ENCODE data around the gene PTGES. TPM values are rescaled to one million over a fixed set of nuclear protein-coding genes. Genes with fewer than 3 reads are reported as not detected.
"Not testable (repeated sequence)": the region's sequence is repeated elsewhere in the genome, so short reads cannot be mapped to it uniquely, and the experiment has no call there.

Gene PTGES
- total and polyA plus RNA-seq, 2 donors (not counting 1 experiment from before 2014, with no cell fraction given) = 9.6 to 13.3 TPM

DNA sequence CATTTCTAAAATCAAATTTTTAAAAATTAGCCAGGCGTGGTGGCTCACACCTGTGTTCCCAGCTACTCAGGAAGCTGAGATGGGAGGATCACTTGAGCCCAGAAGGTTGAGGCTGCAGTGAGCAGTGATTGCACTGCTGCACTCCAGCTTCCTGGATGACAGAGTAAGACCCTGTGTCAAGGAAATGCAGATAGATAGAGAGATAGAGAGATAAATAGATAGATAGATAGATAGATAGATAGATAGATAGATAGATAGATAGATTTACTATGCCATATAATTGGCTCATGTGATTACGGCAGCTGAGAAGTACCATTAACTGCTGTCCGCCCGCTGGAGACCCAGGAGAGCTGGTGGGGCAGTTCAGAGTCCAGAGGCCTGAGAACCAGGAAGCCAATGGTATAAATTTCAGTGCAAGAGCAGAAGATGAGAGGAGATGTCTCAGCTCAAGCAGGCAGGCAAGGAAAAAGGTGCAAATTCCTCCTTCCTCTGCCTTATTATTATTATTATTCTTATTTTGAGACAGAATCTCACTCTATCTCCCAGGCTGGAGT is 13.0 kb upstream of the PTGES start:
- Histone ChIP-seq H3K9me3 (ENCODE audit: control insufficient read depth, insufficient read depth, low read depth, low read length) (no peaks in the 10 kb centered on the region), H3K27ac (ENCODE audit: insufficient read depth, low read length) (no peak overlapping the region), H2AFZ (ENCODE audit: low read length) (no peak overlapping the region), H4K20me1 (ENCODE audit: control insufficient read depth, extremely low read depth, insufficient read depth, low read length) (no peaks in the 10 kb centered on the region), H3K79me2 (ENCODE audit: control insufficient read depth, insufficient read depth, low read length) (no peaks in the 10 kb centered on the region), H3K4me2 (ENCODE audit: extremely low read depth, insufficient read depth, low read length) (no peak overlapping the region), H3K36me3 (ENCODE audit: control insufficient read depth, insufficient read depth, low read length) (no peaks in the 10 kb centered on the region), H3K9ac (ENCODE audit: insufficient read depth, low read length) (no peak overlapping the region), H3K27me3 (ENCODE audit: control insufficient read depth, insufficient read depth, low read length) (no peaks in the 10 kb centered on the region), H3K4me3 (replicated peaks in 1 of 4; ENCODE audit: control extremely low read depth in 1 of 4, insufficient read depth in 1 of 4, low read depth in 3 of 4, low read length in 4 of 4) (no peak overlapping the region), H3K4me1 (ENCODE audit: control insufficient read depth, extremely low read depth, insufficient read depth, low read length) (peaks cover 16% of the 10 kb centered on the region)
- TF ChIP-seq, protein P1, sequence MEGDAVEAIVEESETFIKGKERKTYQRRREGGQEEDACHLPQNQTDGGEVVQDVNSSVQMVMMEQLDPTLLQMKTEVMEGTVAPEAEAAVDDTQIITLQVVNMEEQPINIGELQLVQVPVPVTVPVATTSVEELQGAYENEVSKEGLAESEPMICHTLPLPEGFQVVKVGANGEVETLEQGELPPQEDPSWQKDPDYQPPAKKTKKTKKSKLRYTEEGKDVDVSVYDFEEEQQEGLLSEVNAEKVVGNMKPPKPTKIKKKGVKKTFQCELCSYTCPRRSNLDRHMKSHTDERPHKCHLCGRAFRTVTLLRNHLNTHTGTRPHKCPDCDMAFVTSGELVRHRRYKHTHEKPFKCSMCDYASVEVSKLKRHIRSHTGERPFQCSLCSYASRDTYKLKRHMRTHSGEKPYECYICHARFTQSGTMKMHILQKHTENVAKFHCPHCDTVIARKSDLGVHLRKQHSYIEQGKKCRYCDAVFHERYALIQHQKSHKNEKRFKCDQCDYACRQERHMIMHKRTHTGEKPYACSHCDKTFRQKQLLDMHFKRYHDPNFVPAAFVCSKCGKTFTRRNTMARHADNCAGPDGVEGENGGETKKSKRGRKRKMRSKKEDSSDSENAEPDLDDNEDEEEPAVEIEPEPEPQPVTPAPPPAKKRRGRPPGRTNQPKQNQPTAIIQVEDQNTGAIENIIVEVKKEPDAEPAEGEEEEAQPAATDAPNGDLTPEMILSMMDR (conservative IDR thresholded peaks at IDR 0.05 in 1 of 2, IDR thresholded peaks at IDR 0.05 in 1 of 2; ENCODE audit: low read depth in 1 of 2, low read length in 2 of 2) = no peak
- no peak for TF ChIP-seq EZH2 (IDR thresholded peaks at IDR 0.05; ENCODE audit: low read length, missing control alignments)
- no peak for DNase-seq (ENCODE audit: low read depth in 2 of 2)

- Histone ChIP-seq H3K4me1 (ENCODE audit: control insufficient read depth, extremely low read depth, insufficient read depth, low read length) (peaks cover 16% of the 10 kb centered on the region), H3K9me3 (ENCODE audit: control insufficient read depth, insufficient read depth, low read depth, low read length) (no peaks in the 10 kb centered on the region), H3K4me2 (ENCODE audit: extremely low read depth, insufficient read depth, low read length) (peak overlapping the region; percentile 7), H3K4me3 (replicated peaks in 1 of 4; ENCODE audit: control extremely low read depth in 1 of 4, insufficient read depth in 1 of 4, low read depth in 3 of 4, low read length in 4 of 4) (no peak overlapping the region), H3K79me2 (ENCODE audit: control insufficient read depth, insufficient read depth, low read length) (no peaks in the 10 kb centered on the region), H3K27ac (ENCODE audit: insufficient read depth, low read length) (peak overlapping the region; percentile 80), H3K9ac (ENCODE audit: insufficient read depth, low read length) (peak overlapping the region; percentile 20), H2AFZ (ENCODE audit: low read length) (no peak overlapping the region), H3K36me3 (ENCODE audit: control insufficient read depth, insufficient read depth, low read length) (no peaks in the 10 kb centered on the region), H3K27me3 (ENCODE audit: control insufficient read depth, insufficient read depth, low read length) (no peaks in the 10 kb centered on the region), H4K20me1 (ENCODE audit: control insufficient read depth, extremely low read depth, insufficient read depth, low read length) (no peaks in the 10 kb centered on the region)
- TF ChIP-seq EZH2 (IDR thresholded peaks at IDR 0.05; ENCODE audit: low read length, missing control alignments) = no peak
- TF ChIP-seq, protein P1 (conservative IDR thresholded peaks at IDR 0.05 in 1 of 2, IDR thresholded peaks at IDR 0.05 in 1 of 2; ENCODE audit: low read depth in 1 of 2, low read length in 2 of 2) = no peak
- peak; percentile 59 to 96 for DNase-seq (ENCODE audit: low read depth in 2 of 2)
These were observed 10.4 kb upstream of the PTGES start for GRCh38 chr9:129762985-129763926.

DNA sequence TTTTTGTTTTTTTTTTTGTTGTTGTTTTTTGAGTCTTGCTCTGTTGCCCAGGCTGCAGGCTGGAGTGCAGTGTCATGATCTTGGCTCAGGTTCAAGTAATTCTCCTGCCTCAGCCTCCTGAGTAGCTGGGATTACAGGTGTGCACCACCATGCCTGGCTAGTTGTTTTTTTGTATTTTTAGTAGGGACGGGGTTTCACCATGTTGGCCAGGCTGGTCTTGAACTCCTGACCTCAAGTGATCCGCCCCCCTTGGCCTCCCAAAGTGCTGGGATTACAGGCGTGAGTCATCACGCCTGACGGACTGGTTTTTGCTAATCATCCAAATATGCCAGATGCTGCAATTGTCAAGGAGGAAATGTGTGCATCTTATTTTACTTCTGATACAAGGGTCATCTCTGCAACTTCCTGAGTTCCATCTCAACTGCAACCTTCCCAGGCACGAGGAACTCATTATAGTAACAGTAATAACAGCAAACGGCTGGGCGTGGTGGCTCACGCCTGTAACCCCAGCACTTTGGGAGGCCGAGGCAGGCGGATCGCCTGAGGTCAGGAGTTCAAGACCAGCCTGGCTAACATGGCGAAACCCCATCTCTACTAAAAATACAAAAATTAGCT is 9.6 kb upstream of the PTGES start:
- peak; percentile 81 to 97 for DNase-seq (ENCODE audit: low read depth in 2 of 2)
- peaks cover 16% of the 10 kb centered on the region for H3K4me1 ChIP-seq (ENCODE audit: control insufficient read depth, extremely low read depth, insufficient read depth, low read length)
- H4K20me1 ChIP-seq (ENCODE audit: control insufficient read depth, extremely low read depth, insufficient read depth, low read length); H3K27me3 ChIP-seq (ENCODE audit: control insufficient read depth, insufficient read depth, low read length); H3K4me3 ChIP-seq (replicated peaks in 1 of 4; ENCODE audit: control extremely low read depth in 1 of 4, insufficient read depth in 1 of 4, low read depth in 3 of 4, low read length in 4 of 4); H3K79me2 ChIP-seq (ENCODE audit: control insufficient read depth, insufficient read depth, low read length); H3K9me3 ChIP-seq (ENCODE audit: control insufficient read depth, insufficient read depth, low read depth, low read length); H2AFZ ChIP-seq (ENCODE audit: low read length); H3K36me3 ChIP-seq (ENCODE audit: control insufficient read depth, insufficient read depth, low read length); H3K9ac ChIP-seq (ENCODE audit: insufficient read depth, low read length); H3K4me2 ChIP-seq (ENCODE audit: extremely low read depth, insufficient read depth, low read length): not testable (repeated sequence)
- H3K27ac ChIP-seq (ENCODE audit: insufficient read depth, low read length) = peak overlapping the region; percentile 94

All from fibroblast of lung (primary cell).